GM21737 (cell line): ENCODE data around the gene SSBP4.

Experiments
- ATAC-seq: cut with Tn5 transposase; IDR thresholded peaks from one replicate; pipeline ENCODE4 v1.9.1; 2021; ENCODE audit warnings: mild to moderate bottlenecking, moderate library complexity; ENCODE audit not compliant: unreplicated experiment

The SSBP4 gene

GRCh38 chr19:18464646-18465045 lies 45.4 kb downstream of the SSBP4 start:
- no peak for ATAC-seq

- no peak for ATAC-seq
Measured at GRCh38 chr19:18465214-18465963, 46.2 kb downstream of the SSBP4 start.

GRCh38 chr19:18465964-18466339 lies 46.8 kb downstream of the SSBP4 start:
- no peak for ATAC-seq

GRCh38 chr19:18466354-18466753 lies 47.2 kb downstream of the SSBP4 start:
- no peak for ATAC-seq

GRCh38 chr19:18467978-18468377 lies 48.8 kb downstream of the SSBP4 start:
- ATAC-seq: no peak

GRCh38 chr19:18468517-18468916 lies 49.3 kb downstream of the SSBP4 start:
- ATAC-seq: no peak

- no peak for ATAC-seq
Measured at GRCh38 chr19:18469069-18469846, 50.1 kb downstream of the SSBP4 start.

- ATAC-seq: no peak
Measured at GRCh38 chr19:18470787-18471186, 51.6 kb downstream of the SSBP4 start.

GRCh38 chr19:18473003-18473705 lies 54.0 kb downstream of the SSBP4 start:
- no peak for ATAC-seq

- ATAC-seq: no peak
Measured at GRCh38 chr19:18473706-18474087, 54.5 kb downstream of the SSBP4 start.

GRCh38 chr19:18474366-18474887 lies 55.2 kb downstream of the SSBP4 start:
- no peak for ATAC-seq

GRCh38 chr19:18475004-18475453 lies 55.8 kb downstream of the SSBP4 start:
- ATAC-seq: no peak

- no peak for ATAC-seq
Measured at GRCh38 chr19:18475762-18476331, 56.6 kb downstream of the SSBP4 start.

- ATAC-seq: no peak
Measured at GRCh38 chr19:18476507-18477041, 57.4 kb downstream of the SSBP4 start.

- no peak for ATAC-seq
Measured at GRCh38 chr19:18477042-18477779, 58.0 kb downstream of the SSBP4 start.

- ATAC-seq: no peak
Measured at GRCh38 chr19:18477974-18478373, 58.8 kb downstream of the SSBP4 start.

GRCh38 chr19:18478545-18479311 lies 59.5 kb downstream of the SSBP4 start:
- peak; percentile 68 for ATAC-seq

GRCh38 chr19:18480006-18480691 lies 61.0 kb downstream of the SSBP4 start:
- no peak for ATAC-seq
